ENCODE results near the gene TMEM18. TPM values are rescaled to one million over a fixed set of nuclear protein-coding genes. Genes with fewer than 3 reads are reported as not detected.

The TMEM18 gene
- total and polyA plus RNA-seq, 9 of the 15 experiments (the other 6 are each of a cell fraction or from before 2014, with no cell fraction given), result 12.8 to 55.9 (median 21.8) TPM

DNA sequence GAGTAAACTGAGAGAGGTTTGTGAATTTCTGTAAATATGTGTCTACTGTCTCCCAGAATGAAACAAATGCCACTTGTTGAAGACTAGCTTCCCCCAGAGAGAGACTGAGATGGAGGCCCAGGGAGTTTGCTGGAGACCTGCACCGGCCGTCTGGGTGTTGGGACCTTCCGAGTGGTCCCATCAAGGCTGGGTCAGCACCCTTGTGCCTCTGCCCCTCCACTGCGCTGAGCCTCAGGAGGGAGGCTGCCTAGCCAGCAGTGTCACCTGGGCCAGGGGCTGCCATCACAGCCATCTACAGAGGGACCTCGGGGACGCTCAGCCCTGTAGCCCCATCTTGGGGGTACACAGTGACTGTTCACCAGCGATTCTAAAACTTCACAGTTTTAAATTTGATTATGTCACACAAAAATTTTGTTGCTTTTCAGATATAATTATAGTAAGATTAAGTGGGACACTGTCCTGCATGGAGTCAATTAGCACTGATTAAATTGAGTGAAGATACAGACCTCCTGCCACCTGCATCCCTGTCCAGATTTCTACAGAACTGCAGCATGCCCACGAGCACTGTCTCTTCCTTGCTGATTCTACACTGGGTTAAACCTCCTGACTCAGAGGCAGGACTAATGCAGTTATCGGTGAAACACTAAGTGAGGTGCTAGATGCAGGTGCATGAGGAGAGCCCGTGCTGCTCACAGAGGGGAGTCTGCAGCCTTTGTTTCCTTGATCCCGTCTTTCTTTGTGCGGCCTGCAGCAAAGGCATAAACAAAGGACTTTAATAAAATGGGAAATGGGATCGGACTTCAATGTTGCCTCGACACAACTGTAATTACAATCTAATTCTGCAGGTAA lies 50.5 kb downstream of the TMEM18 start (continued):
- TF ChIP-seq, protein P1, sequence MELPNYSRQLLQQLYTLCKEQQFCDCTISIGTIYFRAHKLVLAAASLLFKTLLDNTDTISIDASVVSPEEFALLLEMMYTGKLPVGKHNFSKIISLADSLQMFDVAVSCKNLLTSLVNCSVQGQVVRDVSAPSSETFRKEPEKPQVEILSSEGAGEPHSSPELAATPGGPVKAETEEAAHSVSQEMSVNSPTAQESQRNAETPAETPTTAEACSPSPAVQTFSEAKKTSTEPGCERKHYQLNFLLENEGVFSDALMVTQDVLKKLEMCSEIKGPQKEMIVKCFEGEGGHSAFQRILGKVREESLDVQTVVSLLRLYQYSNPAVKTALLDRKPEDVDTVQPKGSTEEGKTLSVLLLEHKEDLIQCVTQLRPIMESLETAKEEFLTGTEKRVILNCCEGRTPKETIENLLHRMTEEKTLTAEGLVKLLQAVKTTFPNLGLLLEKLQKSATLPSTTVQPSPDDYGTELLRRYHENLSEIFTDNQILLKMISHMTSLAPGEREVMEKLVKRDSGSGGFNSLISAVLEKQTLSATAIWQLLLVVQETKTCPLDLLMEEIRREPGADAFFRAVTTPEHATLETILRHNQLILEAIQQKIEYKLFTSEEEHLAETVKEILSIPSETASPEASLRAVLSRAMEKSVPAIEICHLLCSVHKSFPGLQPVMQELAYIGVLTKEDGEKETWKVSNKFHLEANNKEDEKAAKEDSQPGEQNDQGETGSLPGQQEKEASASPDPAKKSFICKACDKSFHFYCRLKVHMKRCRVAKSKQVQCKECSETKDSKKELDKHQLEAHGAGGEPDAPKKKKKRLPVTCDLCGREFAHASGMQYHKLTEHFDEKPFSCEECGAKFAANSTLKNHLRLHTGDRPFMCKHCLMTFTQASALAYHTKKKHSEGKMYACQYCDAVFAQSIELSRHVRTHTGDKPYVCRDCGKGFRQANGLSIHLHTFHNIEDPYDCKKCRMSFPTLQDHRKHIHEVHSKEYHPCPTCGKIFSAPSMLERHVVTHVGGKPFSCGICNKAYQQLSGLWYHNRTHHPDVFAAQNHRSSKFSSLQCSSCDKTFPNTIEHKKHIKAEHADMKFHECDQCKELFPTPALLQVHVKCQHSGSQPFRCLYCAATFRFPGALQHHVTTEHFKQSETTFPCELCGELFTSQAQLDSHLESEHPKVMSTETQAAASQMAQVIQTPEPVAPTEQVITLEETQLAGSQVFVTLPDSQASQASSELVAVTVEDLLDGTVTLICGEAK (IDR thresholded peaks at IDR 0.05), result no peak
- TF ChIP-seq, protein P1 (CRISPR knock-in tag; IDR thresholded peaks at IDR 0.05), result no peak
- no peak for TF ChIP-seq CTBP1 (IDR thresholded peaks at IDR 0.05; ENCODE audit: borderline replicate concordance)

Data from K562 (cell line).